Lower leg skin (tissue), 4 donors: ENCODE measurements around the gene KCND2. TPM values are rescaled to one million over a fixed set of nuclear protein-coding genes. Genes with fewer than 3 reads are reported as not detected.
"Not testable (repeated sequence)": the region's sequence is repeated elsewhere in the genome, so short reads cannot be mapped to it uniquely, and the experiment has no call there.

Source experiments
- DNase-seq, 2 donors: peaks; one replicate each; pipeline ENCODE4 v3.0.0-alpha.2; 2019; ENCODE audit warnings: low spot score in 2 of 2
- H3K4me3 ChIP-seq: fragments of 200-600 bp; sonication (generic); 2 replicates; pipeline ENCODE4 v1.5.1; 2017; ENCODE audit warnings: mild to moderate bottlenecking, low read depth; ENCODE audit not compliant: poor library complexity, severe bottlenecking
- CTCF ChIP-seq, 3 donors: fragments of 450-650 bp; IDR thresholded peaks; one replicate each; pipeline ENCODE4 v1.5.1; 2016; ENCODE audit warnings: antibody characterized with exemption in 3 of 3, mild to moderate bottlenecking in 3 of 3, moderate library complexity in 2 of 3
- POLR2A ChIP-seq, 2 donors: fragments of 450-650 bp; IDR thresholded peaks; one replicate each; pipeline ENCODE4 v1.6.1; 2016 to 2017; ENCODE audit warnings: antibody characterized with exemption in 2 of 2, mild to moderate bottlenecking in 1 of 2, moderate library complexity in 1 of 2
- WGBS, 2 donors: methylation state at CpG; one replicate each; pipeline ENCODE4 v1.1.5; 2018; 5-methylcytosine and 5-hydroxymethylcytosine counted together
- intact Hi-C: fragments of 100-400 bp; cut with DNase I; formaldehyde crosslinking; loops from one replicate; pipeline ENCODE4 v1.15.0; 2023; ENCODE audit warnings: low total_unique reads
- total RNA-seq, 4 donors: library from RNA; depleted of rRNA; stranded (reverse); fragments of >200 nt; gene quantifications; one replicate each; pipeline ENCODE4 v1.1.0, GENCODE V29; 2016

KCND2 gene
- total RNA-seq, 4 donors from 2014 or later = 0.11 to 0.25 (median 0.15) TPM

- no peak overlapping the region for H3K4me3 ChIP-seq
- WGBS, 2 donors = 59 to 61% methylated on average over 1 of the region's 1 CpG
- intact Hi-C loops = no loop called here
- DNase-seq = no peak
- TF ChIP-seq POLR2A (IDR thresholded peaks at IDR 0.05) (no peak), CTCF (IDR thresholded peaks at IDR 0.05) (no peak)
Observed at GRCh38 chr7:120550494-120551048, 277.6 kb downstream of the KCND2 start.

GRCh38 chr7:120553491-120553890 lies 280.5 kb downstream of the KCND2 start:
- TF ChIP-seq CTCF (IDR thresholded peaks at IDR 0.05) (no peak), POLR2A (IDR thresholded peaks at IDR 0.05) (no peak)
- no peak overlapping the region for H3K4me3 ChIP-seq
- DNase-seq = no peak
- intact Hi-C loops = no loop called here
- 0 to 35% methylated on average over 1 of the region's 1 CpG for WGBS, 2 donors

- no peak overlapping the region for H3K4me3 ChIP-seq
- intact Hi-C loops = no loop called here
- no peak for TF ChIP-seq POLR2A (IDR thresholded peaks at IDR 0.05)
- TF ChIP-seq CTCF (IDR thresholded peaks at IDR 0.05) = no peak
- no peak for DNase-seq
Observed at GRCh38 chr7:120554960-120555571, 282.1 kb downstream of the KCND2 start.

GRCh38 chr7:120564145-120564544 lies 291.2 kb downstream of the KCND2 start:
- WGBS, 2 donors = 56 to 82% methylated on average over 1 of the region's 1 CpG
- intact Hi-C loops = no loop called here
- DNase-seq = no peak
- no peak for TF ChIP-seq CTCF (IDR thresholded peaks at IDR 0.05)
- TF ChIP-seq POLR2A (IDR thresholded peaks at IDR 0.05) = no peak
- H3K4me3 ChIP-seq = no peak overlapping the region

GRCh38 chr7:120567204-120567603 lies 294.2 kb downstream of the KCND2 start:
- intact Hi-C loops = no loop called here
- no peak for TF ChIP-seq CTCF (IDR thresholded peaks at IDR 0.05)
- DNase-seq = no peak
- no peak overlapping the region for H3K4me3 ChIP-seq

GRCh38 chr7:120578657-120579056 lies 305.7 kb downstream of the KCND2 start:
- WGBS, 2 donors = 89 to 93% methylated on average over 4 of the region's 4 CpGs
- H3K4me3 ChIP-seq, intact Hi-C loops, DNase-seq: not testable (repeated sequence)
